Mesodermal cell (in vitro differentiated cells): ENCODE data around the gene KLC4.

Experiments used
- H3K27ac ChIP-seq: 2 replicates; pipeline ENCODE4 v1.7.0; 2013; ENCODE audit warnings: mild to moderate bottlenecking, low read depth, low read length, moderate library complexity; ENCODE audit not compliant: severe bottlenecking
- H3K36me3 ChIP-seq: 2 replicates; pipeline ENCODE4 v1.7.1; 2013; ENCODE audit warnings: mild to moderate bottlenecking, low read length, moderate library complexity; ENCODE audit not compliant: control insufficient read depth, insufficient read depth
- H3K4me1 ChIP-seq: one replicate; pipeline ENCODE4 v1.7.1; 2013; ENCODE audit warnings: mild to moderate bottlenecking, low read length; ENCODE audit not compliant: insufficient read depth, control insufficient read depth, poor library complexity, severe bottlenecking
- H3K4me3 ChIP-seq: 2 replicates; pipeline ENCODE4 v1.7.0; 2013; ENCODE audit warnings: low read length, control low read depth, mild to moderate bottlenecking; ENCODE audit not compliant: insufficient read depth, poor library complexity, severe bottlenecking; ENCODE audit errors: extremely low read depth
- H3K9me3 ChIP-seq: 2 replicates; pipeline ENCODE4 v1.7.1; 2013; ENCODE audit warnings: mild to moderate bottlenecking, low read length, moderate library complexity; ENCODE audit not compliant: control insufficient read depth
- WGBS, 2 experiments: methylation state at CpG; one replicate each; pipeline ENCODE4 v1.1.5; 2013; ENCODE audit warnings: missing lambda C conversion rate in 2 of 2; ENCODE audit not compliant: insufficient coverage in 2 of 2; 5-methylcytosine and 5-hydroxymethylcytosine counted together

Gene KLC4

GRCh38 chr6:43082806-43083655 is 23.6 kb downstream of the KLC4 start:
- H3K36me3 ChIP-seq = peaks cover 9% of the 10 kb centered on the region
- no peak overlapping the region for H3K4me3 ChIP-seq
- H3K9me3 ChIP-seq = no peaks in the 10 kb centered on the region
- peaks cover 13% of the 10 kb centered on the region for H3K4me1 ChIP-seq
- WGBS, 2 experiments = 88 to 91% methylated on average over 8 to 10 of the region's 13 CpGs
- peak overlapping the region; percentile 18 for H3K27ac ChIP-seq

GRCh38 chr6:43086022-43086658 is 26.7 kb downstream of the KLC4 start:
- Histone ChIP-seq H3K36me3 (peaks cover under 1% of the 10 kb centered on the region), H3K4me1 (peaks cover 31% of the 10 kb centered on the region), H3K4me3 (no peak overlapping the region), H3K27ac (no peak overlapping the region), H3K9me3 (no peaks in the 10 kb centered on the region)
- WGBS, 2 experiments = 94 to 95% methylated on average over 3 to 6 of the region's 8 CpGs

GRCh38 chr6:43088654-43089056 is 29.2 kb downstream of the KLC4 start:
- Histone ChIP-seq H3K4me1 (peaks cover 46% of the 10 kb centered on the region), H3K36me3 (no peaks in the 10 kb centered on the region), H3K9me3 (no peaks in the 10 kb centered on the region), H3K4me3 (no peak overlapping the region), H3K27ac (peak overlapping the region; percentile 84)
- WGBS, 2 experiments = 83 to 93% methylated on average over 2 to 3 of the region's 4 CpGs

GRCh38 chr6:43089467-43089866 is 30.0 kb downstream of the KLC4 start:
- Histone ChIP-seq H3K27ac (peak overlapping the region; percentile 84), H3K9me3 (no peaks in the 10 kb centered on the region), H3K36me3 (no peaks in the 10 kb centered on the region), H3K4me1 (peaks cover 46% of the 10 kb centered on the region), H3K4me3 (no peak overlapping the region)
- WGBS, 2 experiments = no CpG with 5 or more reads among the region's 4 CpGs

GRCh38 chr6:43089874-43090558 is 30.6 kb downstream of the KLC4 start:
- Histone ChIP-seq H3K9me3 (no peaks in the 10 kb centered on the region), H3K4me1 (peaks cover 46% of the 10 kb centered on the region), H3K4me3 (no peak overlapping the region), H3K36me3 (no peaks in the 10 kb centered on the region), H3K27ac (peak overlapping the region; percentile 84)
- WGBS, 2 experiments = 17 to 23% methylated on average over 6 to 8 of the region's 8 CpGs

- Histone ChIP-seq H3K27ac (peak overlapping the region; percentile 84), H3K9me3 (no peaks in the 10 kb centered on the region), H3K4me1 (peaks cover 51% of the 10 kb centered on the region), H3K4me3 (no peak overlapping the region), H3K36me3 (no peaks in the 10 kb centered on the region)
- WGBS, 2 experiments = no CpG with 5 or more reads among the region's 2 CpGs
Measured at GRCh38 chr6:43090559-43090956, 31.1 kb downstream of the KLC4 start.

- Histone ChIP-seq H3K36me3 (no peaks in the 10 kb centered on the region), H3K4me3 (no peak overlapping the region), H3K4me1 (peaks cover 55% of the 10 kb centered on the region), H3K27ac (peak overlapping the region; percentile 84), H3K9me3 (no peaks in the 10 kb centered on the region)
- WGBS, 2 experiments = 82 to 85% methylated on average over 2 of the region's 5 CpGs
Measured at GRCh38 chr6:43091020-43091419, 31.6 kb downstream of the KLC4 start.

GRCh38 chr6:43091436-43091991 is 32.1 kb downstream of the KLC4 start:
- no peaks in the 10 kb centered on the region for H3K36me3 ChIP-seq
- H3K27ac ChIP-seq = no peak overlapping the region
- 88 to 90% methylated on average over 2 to 7 of the region's 10 CpGs for WGBS, 2 experiments
- H3K4me3 ChIP-seq = no peak overlapping the region
- no peaks in the 10 kb centered on the region for H3K9me3 ChIP-seq
- peaks cover 60% of the 10 kb centered on the region for H3K4me1 ChIP-seq

- Histone ChIP-seq H3K4me3 (no peak overlapping the region), H3K36me3 (no peaks in the 10 kb centered on the region), H3K27ac (peak overlapping the region; percentile 23), H3K9me3 (no peaks in the 10 kb centered on the region), H3K4me1 (peaks cover 71% of the 10 kb centered on the region)
Measured at GRCh38 chr6:43092635-43093034, 33.2 kb downstream of the KLC4 start.

- peak overlapping the region; percentile 33 for H3K27ac ChIP-seq
- H3K9me3 ChIP-seq = no peaks in the 10 kb centered on the region
- 80 to 97% methylated on average over 6 to 7 of the region's 9 CpGs for WGBS, 2 experiments
- no peaks in the 10 kb centered on the region for H3K36me3 ChIP-seq
- H3K4me1 ChIP-seq = peaks cover 71% of the 10 kb centered on the region
- H3K4me3 ChIP-seq = no peak overlapping the region
Measured at GRCh38 chr6:43093436-43094289, 34.2 kb downstream of the KLC4 start.
